ENCODE results near the gene SDK2. TPM values are rescaled to one million over a fixed set of nuclear protein-coding genes. Genes with fewer than 3 reads are reported as not detected.

SDK2 gene
- total RNA-seq, 1 donor: under 0.01 TPM

GRCh38 chr17:73471924-73472323, 172.3 kb downstream of the SDK2 start:
- H4K20me1 ChIP-seq (ENCODE audit: insufficient read depth, low read length): no peaks in the 10 kb centered on the region
- no peak for TF ChIP-seq CTCF (IDR thresholded peaks at IDR 0.05; ENCODE audit: extremely low read depth, low read depth, low read length)
- no peak overlapping the region for H3K4me2 ChIP-seq (ENCODE audit: insufficient read depth, low read length)
- H3K79me2 ChIP-seq (ENCODE audit: insufficient read depth, low read length): no peaks in the 10 kb centered on the region
- H2AFZ ChIP-seq (ENCODE audit: low read length): no peak overlapping the region
- peak; percentile 31 for DNase-seq (ENCODE audit: insufficient read length, low spot score, missing footprints)
- no peaks in the 10 kb centered on the region for H3K36me3 ChIP-seq (ENCODE audit: insufficient read depth, low read length)
- H3K27ac ChIP-seq (ENCODE audit: low read depth, low read length): no peak overlapping the region
- no peak overlapping the region for H3K4me3 ChIP-seq (ENCODE audit: insufficient read depth, low read length)
- H3K27me3 ChIP-seq (ENCODE audit: insufficient read depth, low read length): peaks cover 4% of the 10 kb centered on the region
- H3K9me3 ChIP-seq (ENCODE audit: low read depth, low read length): no peaks in the 10 kb centered on the region
- H3K4me1 ChIP-seq (ENCODE audit: insufficient read depth, low read length): no peaks in the 10 kb centered on the region

DNA sequence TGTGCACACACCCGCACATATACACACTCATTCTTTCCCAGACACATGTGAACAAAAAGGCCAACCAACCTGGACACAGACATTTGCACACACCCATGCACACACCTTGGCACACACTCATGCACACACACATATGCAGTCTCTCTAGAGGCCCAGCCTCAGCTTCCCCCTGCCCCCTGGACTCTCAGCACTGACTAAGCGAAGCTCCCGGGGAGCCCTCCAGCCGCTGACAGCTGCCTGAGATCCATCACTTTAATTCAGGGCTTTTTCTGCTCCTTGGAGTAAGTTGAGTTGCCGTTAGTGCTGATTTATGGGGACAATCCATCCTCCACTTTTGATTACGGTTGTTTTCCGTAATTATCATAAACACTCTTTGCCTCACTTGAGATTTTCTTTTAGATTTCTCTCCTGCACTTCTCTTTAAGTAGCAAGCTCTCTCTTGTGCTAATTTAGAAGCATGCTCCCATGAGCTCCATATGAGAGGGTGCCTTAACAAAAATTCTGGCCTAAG, 173.9 kb downstream of the SDK2 start:
- H4K20me1 ChIP-seq (ENCODE audit: insufficient read depth, low read length): no peaks in the 10 kb centered on the region

GRCh38 chr17:73469311-73469710, 174.9 kb downstream of the SDK2 start:
- peak; percentile 53 for DNase-seq (ENCODE audit: insufficient read length, low spot score, missing footprints)
- H2AFZ ChIP-seq (ENCODE audit: low read length): no peak overlapping the region
- no peaks in the 10 kb centered on the region for H3K79me2 ChIP-seq (ENCODE audit: insufficient read depth, low read length)
- H3K9me3 ChIP-seq (ENCODE audit: low read depth, low read length): no peaks in the 10 kb centered on the region
- no peaks in the 10 kb centered on the region for H3K36me3 ChIP-seq (ENCODE audit: insufficient read depth, low read length)
- TF ChIP-seq CTCF (IDR thresholded peaks at IDR 0.05; ENCODE audit: extremely low read depth, low read depth, low read length): no peak
- H3K27me3 ChIP-seq (ENCODE audit: insufficient read depth, low read length): no peaks in the 10 kb centered on the region
- no peak overlapping the region for H3K27ac ChIP-seq (ENCODE audit: low read depth, low read length)
- no peak overlapping the region for H3K4me2 ChIP-seq (ENCODE audit: insufficient read depth, low read length)
- H3K4me1 ChIP-seq (ENCODE audit: insufficient read depth, low read length): no peaks in the 10 kb centered on the region
- no peak overlapping the region for H3K4me3 ChIP-seq (ENCODE audit: insufficient read depth, low read length)
- H4K20me1 ChIP-seq (ENCODE audit: insufficient read depth, low read length): no peaks in the 10 kb centered on the region

More for the DNA sequence above, 173.9 kb downstream of the SDK2 start:
- no peaks in the 10 kb centered on the region for H3K36me3 ChIP-seq (ENCODE audit: insufficient read depth, low read length)
- no peak overlapping the region for H3K4me2 ChIP-seq (ENCODE audit: insufficient read depth, low read length)
- H3K4me1 ChIP-seq (ENCODE audit: insufficient read depth, low read length): no peaks in the 10 kb centered on the region
- H2AFZ ChIP-seq (ENCODE audit: low read length): no peak overlapping the region
- H3K27ac ChIP-seq (ENCODE audit: low read depth, low read length): no peak overlapping the region
- no peaks in the 10 kb centered on the region for H3K27me3 ChIP-seq (ENCODE audit: insufficient read depth, low read length)
- peak; percentile 63 for DNase-seq (ENCODE audit: insufficient read length, low spot score, missing footprints)
- no peak for TF ChIP-seq CTCF (IDR thresholded peaks at IDR 0.05; ENCODE audit: extremely low read depth, low read depth, low read length)
- no peak overlapping the region for H3K4me3 ChIP-seq (ENCODE audit: insufficient read depth, low read length)
- no peaks in the 10 kb centered on the region for H3K79me2 ChIP-seq (ENCODE audit: insufficient read depth, low read length)
- H3K9me3 ChIP-seq (ENCODE audit: low read depth, low read length): no peaks in the 10 kb centered on the region

DNA sequence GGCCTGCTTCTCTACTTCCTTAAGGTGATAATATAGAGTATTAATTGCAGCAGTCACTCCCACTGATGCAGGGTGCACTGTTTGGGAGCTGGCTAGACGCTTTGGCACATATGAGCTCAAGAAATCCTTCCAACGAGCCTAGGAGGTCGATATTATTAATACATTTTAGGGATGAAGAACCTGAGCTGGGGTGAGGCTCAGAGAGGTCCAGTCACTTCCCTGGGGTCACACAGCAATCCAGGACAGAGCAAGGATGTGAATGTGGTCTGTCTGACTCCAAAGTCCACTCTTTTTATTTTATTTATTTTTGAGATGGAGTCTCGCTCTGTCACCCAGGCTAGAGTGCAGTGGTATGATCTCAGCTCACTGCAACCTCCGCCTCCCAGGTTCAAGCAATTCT, 176.0 kb downstream of the SDK2 start:
- peak; percentile 32 for DNase-seq (ENCODE audit: insufficient read length, low spot score, missing footprints)
- no peak overlapping the region for H3K27ac ChIP-seq (ENCODE audit: low read depth, low read length)
- H3K27me3 ChIP-seq (ENCODE audit: insufficient read depth, low read length): no peaks in the 10 kb centered on the region
- TF ChIP-seq CTCF (IDR thresholded peaks at IDR 0.05; ENCODE audit: extremely low read depth, low read depth, low read length): no peak
- no peaks in the 10 kb centered on the region for H4K20me1 ChIP-seq (ENCODE audit: insufficient read depth, low read length)
- H2AFZ ChIP-seq (ENCODE audit: low read length): no peak overlapping the region
- H3K4me3 ChIP-seq (ENCODE audit: insufficient read depth, low read length): no peak overlapping the region
- H3K4me2 ChIP-seq (ENCODE audit: insufficient read depth, low read length): no peak overlapping the region
- H3K36me3 ChIP-seq (ENCODE audit: insufficient read depth, low read length): no peaks in the 10 kb centered on the region
- H3K9me3 ChIP-seq (ENCODE audit: low read depth, low read length): no peaks in the 10 kb centered on the region
- no peaks in the 10 kb centered on the region for H3K79me2 ChIP-seq (ENCODE audit: insufficient read depth, low read length)
- no peaks in the 10 kb centered on the region for H3K4me1 ChIP-seq (ENCODE audit: insufficient read depth, low read length)
